OCI-LY7 (cell line): Measurements from ENCODE around the gene ERCC8. TPM values are rescaled to one million over a fixed set of nuclear protein-coding genes. Genes with fewer than 3 reads are reported as not detected.

Experiments
- BruUV-seq: library from RNA; stranded (reverse); fragments of 400-500 nt; replicated peaks from 2 replicates; lab custom pipeline; 2021; lab: Mats Ljungman, UMichigan
- CTCF ChIA-PET: fragments of 300-600 bp; sonication (Branson Sonifier 250); formaldehyde crosslinking; loops from one replicate; lab custom pipeline; 2022; ENCODE audit warnings: antibody characterized with exemption; ENCODE audit not compliant: unreplicated experiment; lab: Charles Lee
- POLR2A ChIA-PET: fragments of 300-600 bp; sonication (Branson Sonifier 250); formaldehyde crosslinking; loops from one replicate; lab custom pipeline; 2022; ENCODE audit warnings: antibody characterized with exemption; lab: Charles Lee
- DNase-seq: peaks from one replicate; pipeline ENCODE4 v3.0.0-alpha.2; 2015; ENCODE audit warnings: low spot score
- H2AFZ ChIP-seq: fragments of 200-600 bp; sonication (generic), shearing (Covaris generic); 2 replicates; pipeline ENCODE4 v1.6.1; 2014; ENCODE audit warnings: mild to moderate bottlenecking, antibody characterized with exemption, low read length, moderate library complexity
- H3K27ac ChIP-seq: fragments of 200-600 bp; sonication (generic); 2 replicates; pipeline ENCODE4 v1.5.1; 2014; ENCODE audit warnings: mixed run types, low read depth, mild to moderate bottlenecking, moderate library complexity, low read length, inconsistent platforms; ENCODE audit not compliant: poor library complexity, severe bottlenecking
- H3K36me3 ChIP-seq: fragments of 200-600 bp; sonication (generic); 2 replicates; pipeline ENCODE4 v1.6.1; 2014; ENCODE audit warnings: mild to moderate bottlenecking, antibody characterized with exemption, low read length, moderate library complexity, mixed read lengths; ENCODE audit not compliant: insufficient read depth
- H3K4me1 ChIP-seq: fragments of 200-600 bp; sonication (generic); 2 replicates; pipeline ENCODE4 v1.5.1; 2014; ENCODE audit warnings: mild to moderate bottlenecking, low read length; ENCODE audit not compliant: insufficient read depth, poor library complexity, severe bottlenecking
- H3K4me2 ChIP-seq: fragments of 200-600 bp; sonication (generic); 2 replicates; pipeline ENCODE4 v1.6.1; 2014; ENCODE audit warnings: mild to moderate bottlenecking, low read length
- H3K4me3 ChIP-seq: fragments of 200-600 bp; sonication (generic); 2 replicates; pipeline ENCODE4 v1.5.1; 2014; ENCODE audit warnings: mild to moderate bottlenecking, low read depth, low read length; ENCODE audit not compliant: poor library complexity, severe bottlenecking
- H3K79me2 ChIP-seq: fragments of 200-600 bp; sonication (generic); 2 replicates; pipeline ENCODE4 v1.6.1; 2016; ENCODE audit warnings: low read depth, mild to moderate bottlenecking, low read length, moderate library complexity, mixed read lengths; ENCODE audit not compliant: insufficient read depth
- H3K9me2 ChIP-seq: fragments of 200-600 bp; sonication (generic); 2 replicates; pipeline ENCODE4 v1.6.1; 2016; ENCODE audit warnings: mild to moderate bottlenecking, low read length, mixed read lengths; ENCODE audit not compliant: insufficient read depth
- H3K9me3 ChIP-seq: fragments of 200-600 bp; sonication (generic); 2 replicates; pipeline ENCODE4 v1.6.1; 2014; ENCODE audit warnings: mild to moderate bottlenecking, mixed run types, low read length, mixed read lengths
- H4K20me1 ChIP-seq: fragments of 200-600 bp; sonication (generic); 2 replicates; pipeline ENCODE4 v1.6.1; 2014; ENCODE audit warnings: mild to moderate bottlenecking, antibody characterized with exemption, low read length, moderate library complexity, mixed read lengths; ENCODE audit not compliant: insufficient read depth
- CTCF ChIP-seq: fragments of 200-600 bp; sonication (generic); conservative IDR thresholded peaks from 2 replicates; pipeline ENCODE4 v1.5.1; 2014; ENCODE audit warnings: mild to moderate bottlenecking, antibody characterized with exemption, low read length, moderate library complexity, mixed read lengths
- EZH2phosphoT487 ChIP-seq: fragments of 200-600 bp; sonication (generic); IDR thresholded peaks from 2 replicates; pipeline ENCODE4 v1.6.1; 2018; ENCODE audit warnings: low read depth, borderline replicate concordance, mild to moderate bottlenecking, mixed run types, antibody characterized with exemption, low read length, moderate library complexity, mixed read lengths
- intact Hi-C: fragments of 100-400 bp; cut with micrococcal nuclease; formaldehyde crosslinking; loops from one replicate; pipeline ENCODE4 v1.10.0; 2022; ENCODE audit not compliant: unreplicated experiment
- total RNA-seq, 2 experiments: library from RNA; depleted of rRNA in 1 of 2; stranded (reverse); fragments of >200 nt in 1 of 2; shearing (Covaris generic) in 1 of 2; gene quantifications; 2 replicates each; pipeline ENCODE4 v1.2.3, GENCODE V29; 2014 to 2022

ERCC8 gene
- total RNA-seq, 2 experiments from 2014 or later: 11.8 to 17.5 TPM

GRCh38 chr5:60972231-60972630 is 27.4 kb upstream of the ERCC8 start:
- TF ChIP-seq EZH2phosphoT487: no peak
- TF ChIP-seq CTCF: no peak
- Histone ChIP-seq H3K4me2 (no peak overlapping the region), H4K20me1 (no peaks in the 10 kb centered on the region), H2AFZ (no peak overlapping the region), H3K36me3 (no peaks in the 10 kb centered on the region), H3K27ac (no peak overlapping the region), H3K9me3 (0 out of 2 replicates have a peak, but pooled peaks cover 10% of the 10 kb centered on the region), H3K4me3 (no peak overlapping the region), H3K9me2 (no peaks in the 10 kb centered on the region; the same call in 1 of the 2 replicates), H3K4me1 (no peaks in the 10 kb centered on the region), H3K79me2 (0 out of 2 replicates have a peak, but pooled peaks cover 5% of the 10 kb centered on the region)
- intact Hi-C loops: no loop called here
- ChIA-PET CTCF (no interaction called here), POLR2A (no interaction called here)
- DNase-seq: no peak
- BruUV-seq: no TSS peak

- H3K4me3 ChIP-seq: no peak overlapping the region
- H3K9me2 ChIP-seq: no peaks in the 10 kb centered on the region
- no peak overlapping the region for H3K4me2 ChIP-seq
- 0 out of 2 replicates have a peak, but pooled peaks cover 11% of the 10 kb centered on the region for H3K9me3 ChIP-seq
- no peak for DNase-seq
- peaks cover 17% of the 10 kb centered on the region; the same call in 1 of the 2 replicates for H3K79me2 ChIP-seq
- no peak for TF ChIP-seq CTCF
- TF ChIP-seq EZH2phosphoT487: no peak
- POLR2A ChIA-PET: interaction anchor here (0.6 to 1.0 kb wide), 5 partner anchors 9 to 385 kb away, joined by 3 to 5 read pairs (median 3); partner anchors contain the start of gene DEPDC1B
- no TSS peak for BruUV-seq
- peaks cover 13% of the 10 kb centered on the region; the same call in 1 of the 2 replicates for H4K20me1 ChIP-seq
- H3K36me3 ChIP-seq: no peaks in the 10 kb centered on the region
- H3K4me1 ChIP-seq: no peaks in the 10 kb centered on the region
- CTCF ChIA-PET: no interaction called here
- H3K27ac ChIP-seq: no peak overlapping the region
- intact Hi-C loops: no loop called here
- H2AFZ ChIP-seq: no peak overlapping the region
These were observed 16.8 kb upstream of the ERCC8 start for GRCh38 chr5:60961685-60962084.

- peaks cover 14% of the 10 kb centered on the region; the same call in 1 of the 2 replicates for H3K79me2 ChIP-seq
- H3K36me3 ChIP-seq: no peaks in the 10 kb centered on the region
- no peak overlapping the region for H2AFZ ChIP-seq
- no peaks in the 10 kb centered on the region for H3K4me1 ChIP-seq
- intact Hi-C loops: loop anchor here (1.0 kb wide), 1 partner anchor 698 kb away; no protein-coding TSS in a partner anchor
- CTCF ChIA-PET: no interaction called here
- no peaks in the 10 kb centered on the region for H3K9me2 ChIP-seq
- peaks cover 13% of the 10 kb centered on the region; the same call in 1 of the 2 replicates for H4K20me1 ChIP-seq
- BruUV-seq: no TSS peak
- H3K27ac ChIP-seq: no peak overlapping the region
- peak overlapping the region; percentile 26; the same call in 1 of the 2 replicates for H3K4me2 ChIP-seq
- H3K9me3 ChIP-seq: 0 out of 2 replicates have a peak, but pooled peaks cover under 1% of the 10 kb centered on the region
- DNase-seq: peak; percentile 31
- TF ChIP-seq EZH2phosphoT487 (no peak), CTCF (peak; percentile 85)
- H3K4me3 ChIP-seq: no peak overlapping the region
- POLR2A ChIA-PET: interaction anchor here (0.7 kb wide), 1 partner anchor 22 kb away, joined by 3 read pairs; no protein-coding TSS in a partner anchor
These were observed 15.7 kb upstream of the ERCC8 start for GRCh38 chr5:60960591-60960990.
